ENCODE results near the gene DOCK4.

Gene DOCK4

DNA sequence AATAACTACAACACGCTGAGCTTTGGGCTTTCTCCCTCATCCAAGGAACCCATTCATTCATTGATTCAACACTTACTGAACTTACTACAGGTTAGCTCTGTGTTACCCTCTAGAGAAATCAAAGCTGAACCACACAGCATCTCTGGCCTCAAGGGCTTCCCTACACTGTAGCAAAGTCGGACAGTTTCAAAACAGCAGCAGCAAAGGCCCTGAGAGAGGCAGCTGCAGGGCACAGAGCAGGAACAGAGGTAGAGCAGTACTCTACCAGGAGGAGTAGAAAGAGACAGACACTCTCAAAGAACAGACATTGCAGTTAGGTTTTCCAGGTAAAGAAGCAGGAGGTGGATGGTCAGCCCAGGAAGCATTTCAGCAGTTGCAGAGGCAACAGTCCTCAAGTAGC, 16.1 kb downstream of the DOCK4 start:
- DNase-seq = no peak

DNA sequence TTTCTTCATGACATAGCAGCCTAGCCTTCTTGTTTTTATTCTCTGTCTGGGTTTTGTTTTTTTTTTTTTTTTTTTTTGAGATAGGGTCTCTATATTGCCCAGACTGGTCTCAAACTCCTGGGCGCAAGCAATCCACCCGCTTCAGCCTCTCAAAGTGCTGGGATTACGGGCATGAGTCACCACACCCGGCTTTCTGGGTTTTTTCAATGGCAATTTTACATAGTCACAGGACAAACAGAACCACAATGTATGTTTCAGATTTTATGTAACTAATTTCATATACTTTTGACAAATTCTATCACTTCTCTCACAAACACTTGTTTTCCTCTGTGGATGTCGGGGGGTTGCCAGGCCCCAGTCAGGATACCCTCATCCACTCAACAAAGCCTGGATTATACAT, 16.5 kb downstream of the DOCK4 start:
- DNase-seq = no peak

DNA sequence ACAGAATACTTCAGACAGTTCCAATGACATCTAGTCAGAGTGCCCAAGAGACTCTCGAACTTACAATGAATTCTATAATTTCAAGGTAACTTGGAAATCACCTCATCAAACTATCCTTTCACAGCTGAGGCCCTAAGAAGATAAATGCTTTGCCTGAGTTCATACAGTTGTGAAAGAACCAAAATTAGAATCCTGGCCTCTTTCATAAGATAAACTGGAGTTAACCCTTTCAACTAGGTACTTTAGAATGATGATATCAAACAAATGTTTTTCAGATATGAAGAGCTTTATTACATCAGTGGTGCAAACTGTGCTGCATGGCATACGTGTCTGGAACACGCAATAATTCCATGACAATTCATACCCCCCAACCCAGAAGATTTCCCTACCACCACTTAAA, 17.9 kb downstream of the DOCK4 start:
- DNase-seq = no peak

DNA sequence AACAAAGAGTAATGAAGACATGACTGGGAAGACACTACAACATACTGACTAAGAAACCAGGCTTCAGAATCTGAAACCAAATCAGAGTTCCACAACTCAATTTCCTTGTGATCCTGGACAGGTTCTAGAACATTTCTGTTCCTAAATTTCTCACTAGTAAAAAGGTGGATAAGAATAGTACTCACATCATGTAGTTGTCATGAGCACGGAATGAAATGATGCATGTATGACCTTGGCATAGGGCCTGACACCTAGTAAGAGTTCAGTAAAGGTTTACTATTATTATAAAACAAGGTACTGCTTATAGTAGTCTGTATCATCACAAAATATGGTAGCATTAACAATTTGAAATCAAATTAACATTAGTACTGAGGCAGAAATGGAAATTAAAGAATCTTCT, 19.9 kb downstream of the DOCK4 start:
- DNase-seq = no peak

DNA sequence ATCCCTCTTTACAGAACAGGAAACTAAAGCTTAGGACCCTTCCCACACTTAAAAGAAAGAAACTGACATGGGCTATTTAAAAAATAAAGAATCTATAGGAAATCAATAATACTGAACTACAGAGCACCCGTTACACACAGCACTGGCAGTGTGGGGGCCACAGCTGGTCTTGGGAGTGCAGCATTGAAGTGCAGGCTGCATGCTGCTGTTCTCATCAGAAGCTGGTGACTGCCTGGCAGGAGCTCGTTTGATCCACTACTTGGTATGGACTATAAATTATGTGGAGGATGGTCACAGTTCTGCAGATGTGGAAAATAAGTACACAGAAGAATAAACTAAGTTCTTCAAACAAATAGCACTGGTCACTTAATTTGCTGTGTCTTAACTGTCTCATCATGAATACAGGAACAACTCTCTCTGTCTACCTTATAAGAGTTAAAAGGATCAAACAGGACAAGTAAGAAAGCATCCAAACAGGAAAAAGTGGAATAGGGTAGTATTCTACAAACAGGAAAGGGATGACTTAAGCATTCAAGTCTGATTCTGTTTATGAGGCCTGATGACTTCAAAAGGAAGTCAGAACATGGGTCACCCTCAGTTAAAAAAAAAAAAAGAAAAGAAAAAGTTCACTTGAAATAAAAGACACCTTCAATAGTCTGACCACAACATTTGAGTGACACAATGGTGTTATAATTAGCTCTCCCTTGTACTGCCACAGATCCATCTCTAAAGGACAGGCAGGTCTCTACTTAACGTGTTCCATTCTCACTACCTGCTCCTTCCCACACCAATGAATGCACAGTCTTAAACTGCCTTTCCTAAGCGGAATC, 21.0 kb downstream of the DOCK4 start:
- no peak for DNase-seq

DNA sequence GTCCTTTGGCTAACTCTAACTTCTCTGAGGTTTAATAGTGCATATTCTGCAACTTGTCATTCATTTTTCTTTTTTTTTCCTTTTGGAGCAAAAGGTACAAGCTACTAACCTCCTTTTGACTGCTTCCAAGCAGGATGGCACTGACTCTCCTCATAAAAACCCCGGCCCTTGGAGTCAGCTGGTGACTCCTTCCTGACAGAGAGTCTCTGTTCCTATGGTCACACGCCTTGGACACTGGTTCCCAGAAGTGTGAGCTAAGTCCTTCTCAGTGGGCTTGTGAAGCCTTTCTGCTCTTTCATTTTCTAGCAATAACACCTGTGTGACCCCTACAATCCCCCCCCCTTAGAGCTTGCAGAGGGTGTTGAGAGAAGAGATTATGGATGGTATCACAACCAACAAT, 21.7 kb downstream of the DOCK4 start:
- no peak for DNase-seq

DNA sequence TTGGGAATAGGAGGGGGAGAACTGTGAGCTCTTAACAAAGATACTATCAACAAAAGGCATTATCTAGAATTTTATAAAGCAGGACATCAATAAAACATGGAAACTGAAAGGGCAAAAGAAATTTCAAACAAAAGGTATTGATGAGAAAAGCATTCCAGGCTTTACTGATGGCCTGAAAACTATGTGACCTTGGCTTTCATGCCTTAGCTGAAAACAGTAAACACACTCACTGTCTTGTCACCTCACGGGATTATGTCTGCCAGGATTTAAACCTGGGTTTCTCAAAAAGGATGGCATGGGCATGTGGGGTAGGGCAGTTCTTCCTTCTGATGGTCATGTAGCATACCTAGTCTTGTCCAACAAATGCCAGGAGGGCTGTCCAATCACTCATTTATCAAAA, 22.9 kb downstream of the DOCK4 start:
- no peak for DNase-seq

DNA sequence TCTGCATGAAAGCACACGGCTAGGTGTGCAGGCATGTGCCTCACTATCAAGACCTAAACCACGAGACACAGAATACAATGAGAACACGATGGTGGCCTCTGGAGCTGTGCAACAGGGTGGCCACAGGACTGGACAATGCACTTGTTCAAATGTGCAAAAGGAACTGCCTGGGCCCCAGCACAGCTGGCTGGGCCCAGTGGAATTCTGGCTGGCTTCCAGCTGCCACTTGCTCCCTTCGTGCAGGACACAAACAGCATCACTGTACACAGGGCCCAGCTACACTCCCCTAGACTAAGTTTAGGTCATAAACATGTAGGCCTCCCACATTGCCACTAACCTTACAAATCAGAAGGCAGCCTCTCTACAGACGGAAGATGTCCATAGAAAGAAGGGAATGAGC, 23.4 kb downstream of the DOCK4 start:
- DNase-seq = no peak

DNA sequence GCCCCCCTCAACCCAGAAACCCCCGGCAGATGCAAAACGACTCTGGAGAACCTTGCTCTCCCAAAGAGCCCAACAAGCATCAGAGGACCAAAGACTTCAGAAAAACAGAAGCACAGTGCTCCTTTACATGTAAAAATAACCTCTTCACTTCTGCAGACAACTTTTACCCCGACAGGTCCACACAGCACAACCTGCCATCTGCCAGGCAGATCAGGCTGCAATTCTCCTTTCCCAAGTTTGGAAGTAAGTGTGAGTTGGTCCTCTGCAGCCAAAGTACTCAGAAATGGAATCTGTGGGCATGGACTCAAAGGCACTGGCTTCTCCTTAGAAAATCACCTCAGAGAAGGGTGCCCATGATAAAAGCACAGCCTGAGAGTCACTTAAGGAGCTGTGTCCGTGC, 26.0 kb downstream of the DOCK4 start:
- no peak for DNase-seq

DNA sequence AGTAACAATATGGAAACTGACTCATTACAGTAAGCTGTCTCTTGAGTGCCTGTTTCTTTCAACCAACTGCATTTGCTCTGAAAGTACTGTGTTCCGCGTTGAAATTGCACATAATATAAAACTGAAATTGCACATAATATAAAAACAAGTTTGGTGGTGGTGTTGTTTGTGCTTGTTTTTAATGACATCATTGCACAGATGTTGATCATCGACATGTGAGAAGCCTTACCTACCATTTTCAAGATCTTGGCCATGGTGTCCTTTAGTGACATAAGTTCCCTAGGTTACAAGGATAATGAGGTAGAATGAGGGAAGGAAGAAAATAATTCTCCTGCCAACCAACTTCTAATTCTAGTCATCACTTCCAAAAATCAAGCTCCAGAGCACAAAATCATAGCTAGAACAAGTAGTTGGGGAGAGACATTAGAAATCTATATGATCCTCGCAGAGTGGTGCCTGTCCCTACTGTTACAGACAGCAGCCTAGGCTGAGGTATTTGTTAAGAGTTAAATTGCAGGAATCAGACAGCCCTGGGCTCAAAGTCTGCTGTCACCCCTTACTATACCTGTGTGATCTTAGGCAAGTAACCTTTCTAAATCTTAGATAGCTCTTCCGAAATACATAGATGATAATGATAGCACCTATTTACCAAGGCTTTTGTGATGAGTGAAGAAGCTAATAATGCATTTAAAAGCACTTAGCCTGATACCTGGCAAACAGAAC, 29.3 kb downstream of the DOCK4 start:
- no peak for DNase-seq

DNA sequence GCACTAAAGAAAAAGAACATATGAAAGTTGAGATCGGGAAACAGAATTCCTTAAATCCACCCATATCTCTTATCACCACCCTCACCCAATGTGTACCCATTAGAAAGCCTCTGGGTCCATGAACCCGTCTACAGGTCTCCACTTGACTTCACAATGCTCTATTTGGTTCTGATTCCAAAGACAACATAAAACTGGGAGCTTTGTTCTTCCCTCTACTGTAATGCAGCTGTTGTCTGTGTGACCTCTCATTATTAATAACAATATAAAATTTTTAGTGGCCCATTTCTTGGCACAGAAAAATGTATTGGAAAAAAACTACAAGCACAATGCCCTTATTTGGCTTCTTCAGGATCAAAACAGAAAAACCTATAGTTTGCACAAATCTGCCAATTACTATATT, 30.0 kb downstream of the DOCK4 start:
- no peak for DNase-seq

DNA sequence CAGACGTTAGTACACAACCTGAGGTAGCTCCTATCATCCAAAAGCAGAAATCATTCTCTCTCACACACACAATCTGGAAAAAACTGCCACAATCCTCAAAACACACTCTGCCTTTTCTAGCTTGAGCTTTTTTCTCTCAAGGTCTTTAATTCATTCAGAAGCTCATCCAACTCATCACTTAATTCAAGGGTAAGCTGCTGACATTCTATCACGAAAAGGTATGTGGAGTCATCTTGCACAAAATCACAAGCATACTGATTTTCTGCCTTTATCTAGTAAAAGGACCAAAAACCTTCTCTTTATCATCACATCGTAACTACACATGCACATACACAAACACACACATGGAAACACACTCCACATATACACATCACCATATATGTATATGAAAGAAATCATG, 32.0 kb downstream of the DOCK4 start:
- DNase-seq = no peak

DNA sequence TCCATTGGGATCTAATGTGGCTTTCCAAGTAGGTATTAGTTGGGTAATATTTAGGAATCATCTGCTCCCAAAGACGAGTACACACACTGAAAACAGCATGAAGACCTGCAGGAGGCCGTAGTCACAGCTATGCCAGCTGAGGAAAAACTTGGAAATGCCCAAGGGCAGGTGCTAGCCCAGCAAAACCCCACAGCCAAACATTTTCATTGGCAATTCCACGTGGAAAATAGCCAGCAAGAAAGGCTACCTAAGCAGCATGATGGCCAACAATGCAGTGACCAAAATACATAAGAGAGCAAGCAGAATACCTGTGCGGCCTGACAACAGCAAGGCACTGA, 32.7 kb downstream of the DOCK4 start:
- DNase-seq = no peak

DNA sequence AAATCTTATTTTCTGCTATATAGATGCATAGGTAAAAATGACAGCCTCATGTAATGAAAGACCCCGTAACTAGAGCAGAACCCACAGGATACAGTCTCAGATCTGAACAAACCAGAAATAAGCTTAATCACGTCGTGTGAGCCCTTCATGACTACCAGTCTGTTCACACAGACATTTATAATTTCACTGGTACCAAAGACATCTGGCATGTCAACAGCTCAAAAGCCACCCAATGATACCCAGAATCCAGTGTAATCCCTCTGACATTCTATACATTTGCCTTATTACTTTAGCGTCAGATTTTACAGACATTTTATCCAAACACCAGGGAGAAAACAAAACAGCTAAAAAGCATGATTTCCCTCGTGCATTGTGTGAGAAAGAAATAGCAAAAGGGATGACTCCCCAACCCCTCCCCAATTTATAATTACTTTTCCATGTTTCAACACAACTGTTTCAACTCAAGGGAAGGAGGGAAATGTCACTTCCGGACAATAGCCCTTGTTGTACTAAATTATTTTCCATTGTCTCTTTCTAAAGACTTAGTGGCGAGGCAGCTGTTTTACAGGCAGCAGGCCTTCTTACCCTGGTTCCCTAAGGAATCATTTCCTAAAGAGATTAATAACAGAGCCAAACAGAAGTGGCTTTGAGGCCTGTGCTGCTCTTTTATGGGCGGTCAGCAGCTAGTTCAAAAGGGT, 33.2 kb downstream of the DOCK4 start:
- DNase-seq = no peak

DNA sequence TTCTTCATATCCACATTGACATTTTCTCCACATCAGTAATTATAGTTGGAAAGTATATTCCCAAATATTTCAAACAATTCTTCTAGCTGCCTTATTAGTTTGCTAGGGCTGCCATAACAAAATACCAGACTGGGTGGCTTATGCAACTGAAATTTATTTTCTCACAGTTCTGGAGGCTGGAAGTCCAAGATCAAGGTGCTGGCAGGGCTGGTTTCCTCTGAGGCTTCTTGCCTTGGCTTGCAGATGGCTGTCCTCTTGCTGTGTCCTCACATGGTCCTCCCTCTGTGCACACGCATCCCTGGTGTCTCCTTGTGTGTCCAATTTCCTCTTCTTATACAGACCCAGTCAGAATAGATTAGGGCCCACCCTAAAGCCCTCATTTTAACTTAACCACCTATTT, 34.5 kb downstream of the DOCK4 start:
- DNase-seq = no peak

DNA sequence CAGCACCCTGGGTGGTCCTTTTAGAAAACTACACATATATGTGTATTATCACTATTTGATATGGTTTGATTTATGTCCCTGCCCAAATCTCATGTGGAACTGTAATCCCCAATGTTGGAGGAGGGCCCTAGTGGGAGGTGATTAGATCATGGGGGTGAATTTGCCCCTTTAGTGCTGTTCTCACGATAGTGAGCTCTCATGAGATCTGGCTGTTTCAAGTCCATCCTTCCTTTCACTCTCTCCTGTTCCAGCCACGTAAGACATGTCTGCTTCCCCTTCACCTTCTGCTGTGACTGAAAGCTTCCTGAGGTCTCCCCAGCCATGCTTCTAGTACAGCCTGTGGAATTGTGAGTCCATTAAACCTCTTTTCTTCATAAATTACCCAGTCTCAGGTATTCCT, 37.3 kb downstream of the DOCK4 start:
- DNase-seq = no peak

DNA sequence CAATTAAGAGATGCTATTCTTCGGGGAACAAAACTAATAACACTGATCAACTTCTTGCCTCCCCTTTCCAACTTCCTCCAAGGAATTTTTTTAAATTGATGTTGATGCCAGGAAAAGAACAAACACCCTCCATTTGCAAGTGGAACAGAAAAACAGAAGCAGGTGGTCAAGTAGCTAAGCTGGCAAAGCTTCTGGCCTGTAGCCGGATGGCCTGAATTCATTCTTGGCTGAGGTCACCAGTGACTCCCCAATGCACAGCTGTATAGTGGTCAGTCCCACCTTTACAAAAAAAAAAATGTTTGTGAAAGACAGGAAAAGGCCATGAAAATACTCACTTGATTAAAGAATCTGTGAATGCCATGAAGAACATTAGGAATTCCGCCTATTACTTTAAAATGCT, 39.1 kb downstream of the DOCK4 start:
- no peak for DNase-seq

DNA sequence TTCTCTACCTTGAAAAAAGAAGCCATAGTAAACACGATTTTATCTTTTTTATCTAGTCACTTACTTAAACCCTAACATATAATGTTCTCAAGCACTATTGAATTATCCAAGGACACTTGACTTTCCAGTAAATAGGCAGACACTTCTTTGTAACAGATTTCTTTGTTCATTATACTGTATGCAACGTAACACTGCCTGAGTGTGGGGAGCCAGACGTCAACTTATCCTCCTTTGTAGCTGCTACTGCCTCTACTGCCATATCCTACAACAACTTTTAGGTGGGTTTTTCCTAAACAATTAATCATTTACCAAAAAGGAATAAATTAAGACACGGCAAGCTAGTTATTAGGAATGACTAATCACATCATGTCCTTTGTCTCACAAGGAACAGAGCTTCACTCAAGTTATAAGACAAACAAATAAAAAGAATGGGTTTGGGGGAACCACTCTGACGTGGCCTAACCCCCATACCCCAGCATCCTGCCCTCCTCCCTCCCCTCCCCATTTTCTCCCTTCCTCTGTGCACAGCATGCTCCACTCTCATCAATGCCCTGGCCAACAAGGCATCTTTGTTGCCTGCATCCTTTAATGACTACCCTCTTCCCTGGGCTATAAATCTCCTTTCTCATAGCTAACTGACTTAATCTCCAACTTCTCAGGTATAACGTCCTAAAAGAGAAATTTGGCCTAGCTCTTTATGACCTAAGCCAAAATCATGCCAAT, 43.3 kb downstream of the DOCK4 start:
- no peak for DNase-seq

DNA sequence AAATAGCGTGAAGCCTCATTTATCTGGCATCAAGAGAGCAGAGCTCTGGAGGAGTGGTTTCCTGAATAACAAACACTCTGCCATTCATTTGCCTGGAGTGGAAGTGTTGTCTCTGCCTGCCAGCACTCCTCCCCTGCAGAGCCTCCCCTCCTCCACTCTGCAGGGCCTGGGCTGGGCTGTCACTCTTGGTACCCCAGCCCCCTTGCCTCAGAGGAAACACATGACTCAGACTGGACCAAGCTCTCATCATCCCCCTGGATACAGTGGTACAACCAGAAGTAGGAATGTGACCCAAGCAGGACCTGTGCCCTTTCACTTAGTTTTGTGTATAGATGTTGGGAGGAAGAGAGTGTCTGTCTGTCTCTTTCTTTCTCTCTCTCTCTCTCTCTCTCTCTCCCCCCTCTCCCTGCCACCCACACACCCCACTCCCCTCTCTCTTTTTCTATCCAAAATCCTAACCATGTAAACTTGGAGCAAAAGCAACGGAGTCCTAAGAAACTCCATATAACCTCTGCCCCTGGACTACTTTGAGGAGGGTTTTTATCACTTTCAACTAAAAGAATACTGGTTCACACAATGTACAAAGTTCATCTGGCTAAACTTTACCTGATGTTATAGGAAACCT, 43.9 kb downstream of the DOCK4 start:
- peak; percentile 69 for DNase-seq

DNA sequence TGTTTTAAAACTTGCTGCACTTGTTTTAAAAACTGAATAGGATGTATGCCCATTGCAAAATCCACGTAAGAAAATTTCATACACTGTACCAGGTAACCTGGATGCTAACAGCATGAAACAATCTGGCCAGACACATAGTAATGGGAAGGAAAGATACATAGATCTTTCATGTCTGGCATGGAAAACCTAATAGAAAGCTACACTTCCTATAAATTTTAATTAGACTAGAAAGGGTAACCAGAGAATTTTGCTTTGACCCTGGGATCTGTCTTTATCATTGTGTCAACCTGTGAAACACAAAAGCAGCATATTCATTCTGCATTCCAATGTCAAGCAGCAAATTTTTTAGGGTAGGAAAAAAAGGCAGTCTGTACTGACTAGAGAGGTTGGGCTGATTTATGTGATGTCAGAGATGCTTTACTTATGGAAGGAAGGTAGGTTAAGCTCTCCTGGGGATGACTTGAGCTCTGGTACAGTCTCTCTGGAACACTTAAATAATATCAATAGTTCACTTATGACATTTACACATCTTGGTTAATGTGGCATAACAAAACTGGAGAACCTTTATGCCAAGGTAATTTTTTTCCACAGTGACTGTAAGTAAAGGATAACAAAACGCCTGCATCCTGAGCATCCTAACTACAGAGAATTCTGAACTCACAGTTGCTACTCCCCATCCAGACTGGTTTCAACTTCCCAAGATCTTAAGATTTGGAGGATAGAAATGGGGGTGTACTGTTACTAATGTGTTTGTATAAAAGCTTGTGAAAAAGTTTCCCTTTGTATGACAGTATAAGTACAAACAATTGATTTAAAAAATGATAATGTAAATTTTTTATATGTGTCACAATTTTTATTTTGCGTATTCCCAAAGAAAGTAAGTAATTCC, 44.7 kb downstream of the DOCK4 start:
- no peak for DNase-seq

DNA sequence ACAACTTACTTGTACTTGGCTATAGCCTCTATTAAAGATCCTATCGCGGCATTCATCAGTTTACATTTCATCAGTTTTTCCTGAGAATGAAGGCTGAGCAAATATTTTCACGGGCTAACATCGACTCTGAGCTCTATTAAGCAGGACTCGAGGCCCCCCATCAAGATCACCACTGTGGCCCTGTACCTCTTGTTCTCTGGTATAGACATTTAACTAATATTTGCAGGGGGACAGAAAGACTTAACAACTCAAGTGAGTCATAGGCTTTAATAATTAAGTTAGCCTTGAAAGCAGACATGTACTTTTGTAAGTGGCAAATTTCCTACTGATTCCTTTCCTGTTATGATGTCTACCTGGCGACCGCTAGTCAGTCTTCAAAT, 45.4 kb downstream of the DOCK4 start:
- no peak for DNase-seq
